ENCODE results near the gene SERPINA12.

Gene SERPINA12

GRCh38 chr14:94467728-94468520 is 41.3 kb downstream of the SERPINA12 start:
- Histone ChIP-seq H3K27me3 (no peaks in the 10 kb centered on the region), H3K4me1 (no peaks in the 10 kb centered on the region), H3K36me3 (no peaks in the 10 kb centered on the region)

DNA sequence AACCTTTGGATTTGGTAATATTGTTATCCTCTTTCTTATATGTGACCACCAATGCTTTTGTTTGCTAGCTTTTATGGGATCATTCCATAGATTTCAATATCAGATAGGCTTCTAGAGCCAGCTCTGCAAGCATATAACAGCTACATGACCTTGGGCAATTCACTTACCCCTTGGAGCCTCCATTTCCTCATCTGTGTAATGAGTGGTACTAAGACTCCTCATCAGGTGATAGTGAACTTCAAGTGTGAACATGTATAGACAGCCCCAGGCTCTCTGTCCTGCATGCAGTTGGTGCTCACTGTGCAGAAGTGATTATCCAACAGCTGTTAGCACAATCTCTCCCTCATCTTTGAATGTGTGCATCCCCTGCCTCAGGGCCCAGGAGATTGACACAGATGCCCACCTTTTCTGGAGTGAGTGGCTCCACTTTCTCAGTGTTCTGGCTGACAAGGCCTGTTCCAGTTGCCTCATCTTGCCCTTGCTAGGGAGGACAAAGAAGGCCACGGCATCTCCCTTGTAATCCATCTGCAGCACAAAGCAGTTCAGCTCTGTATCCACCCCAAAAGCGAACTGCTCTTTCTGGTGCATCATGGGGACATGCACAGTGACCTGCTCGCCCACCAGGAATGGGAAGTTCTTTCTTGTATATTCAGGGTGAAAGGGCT is 42.4 kb downstream of the SERPINA12 start:
- no peak overlapping the region for H3K4me3 ChIP-seq
- H3K9me3 ChIP-seq, result peaks cover 19% of the 10 kb centered on the region
- no peaks in the 10 kb centered on the region for H3K27me3 ChIP-seq
- no peak overlapping the region for H3K27ac ChIP-seq
- TF ChIP-seq Cebpa-rat (IDR thresholded peaks at IDR 0.05), result no peak
- H3K4me2 ChIP-seq, result no peak overlapping the region
- H3K9ac ChIP-seq, result no peak overlapping the region
- no peaks in the 10 kb centered on the region for H3K36me3 ChIP-seq
- no peaks in the 10 kb centered on the region for H3K4me1 ChIP-seq
- no peaks in the 10 kb centered on the region for H4K20me1 ChIP-seq

More at GRCh38 chr14:94467728-94468520, 41.3 kb downstream of the SERPINA12 start:
- Histone ChIP-seq H3K9me3 (peaks cover 19% of the 10 kb centered on the region), H3K4me2 (no peak overlapping the region), H3K27ac (no peak overlapping the region), H3K4me3 (no peak overlapping the region), H3K9ac (no peak overlapping the region), H4K20me1 (no peaks in the 10 kb centered on the region)
- TF ChIP-seq Cebpa-rat (IDR thresholded peaks at IDR 0.05), result no peak

DNA sequence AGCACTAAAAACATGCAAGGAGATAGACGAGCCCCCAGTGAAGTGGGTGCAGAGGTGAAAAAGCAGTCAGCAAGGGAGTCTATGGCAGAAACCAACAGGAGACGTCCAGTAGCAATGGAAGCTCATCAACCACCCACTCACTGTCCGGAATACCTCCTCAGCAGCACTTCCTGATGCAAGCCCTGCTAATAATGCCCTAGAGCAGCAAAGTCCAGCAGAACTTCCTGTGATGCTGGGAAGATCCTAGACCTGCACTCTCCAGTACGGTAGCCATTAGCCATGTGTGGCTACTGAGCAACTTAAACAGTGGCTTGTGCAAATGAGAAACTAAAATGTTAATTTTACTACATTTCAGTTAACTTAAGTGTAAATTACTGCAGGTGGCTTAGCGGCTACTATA is 44.2 kb downstream of the SERPINA12 start:
- Histone ChIP-seq H3K27me3 (no peaks in the 10 kb centered on the region), H3K9ac (no peak overlapping the region), H3K27ac (no peak overlapping the region), H3K4me3 (no peak overlapping the region), H3K4me2 (no peak overlapping the region), H4K20me1 (no peaks in the 10 kb centered on the region), H3K4me1 (no peaks in the 10 kb centered on the region), H3K36me3 (no peaks in the 10 kb centered on the region), H3K9me3 (peaks cover 19% of the 10 kb centered on the region)
- TF ChIP-seq Cebpa-rat (IDR thresholded peaks at IDR 0.05), result no peak

DNA sequence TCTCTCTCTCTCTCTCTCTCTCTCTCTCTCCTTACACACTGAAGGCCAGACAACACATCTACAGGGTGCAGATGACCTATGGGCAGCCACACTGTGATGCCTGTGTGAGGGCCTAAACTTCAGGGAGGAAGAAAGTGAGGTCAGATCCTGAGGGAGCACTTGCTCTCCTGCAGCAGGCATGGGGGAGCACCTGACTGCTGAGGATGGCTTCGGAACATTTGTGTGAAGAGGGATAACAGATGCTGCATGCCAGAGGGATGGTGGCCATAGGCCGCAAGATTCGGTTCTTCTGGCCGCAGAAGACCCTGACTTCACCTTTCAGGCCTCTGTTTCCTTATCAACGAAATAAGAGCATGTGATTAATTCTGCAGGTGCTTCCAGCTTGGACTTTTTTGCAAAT is 45.0 kb downstream of the SERPINA12 start:
- no peaks in the 10 kb centered on the region for H3K36me3 ChIP-seq
- H3K4me3 ChIP-seq, result no peak overlapping the region
- no peak overlapping the region for H3K9ac ChIP-seq
- peaks cover under 1% of the 10 kb centered on the region; the same call in 1 of the 2 replicates for H3K4me1 ChIP-seq
- H3K27me3 ChIP-seq, result no peaks in the 10 kb centered on the region
- H3K27ac ChIP-seq, result no peak overlapping the region
- H3K9me3 ChIP-seq, result peaks cover 23% of the 10 kb centered on the region
- no peak overlapping the region for H3K4me2 ChIP-seq
- no peaks in the 10 kb centered on the region for H4K20me1 ChIP-seq
- TF ChIP-seq Cebpa-rat (IDR thresholded peaks at IDR 0.05), result no peak

DNA sequence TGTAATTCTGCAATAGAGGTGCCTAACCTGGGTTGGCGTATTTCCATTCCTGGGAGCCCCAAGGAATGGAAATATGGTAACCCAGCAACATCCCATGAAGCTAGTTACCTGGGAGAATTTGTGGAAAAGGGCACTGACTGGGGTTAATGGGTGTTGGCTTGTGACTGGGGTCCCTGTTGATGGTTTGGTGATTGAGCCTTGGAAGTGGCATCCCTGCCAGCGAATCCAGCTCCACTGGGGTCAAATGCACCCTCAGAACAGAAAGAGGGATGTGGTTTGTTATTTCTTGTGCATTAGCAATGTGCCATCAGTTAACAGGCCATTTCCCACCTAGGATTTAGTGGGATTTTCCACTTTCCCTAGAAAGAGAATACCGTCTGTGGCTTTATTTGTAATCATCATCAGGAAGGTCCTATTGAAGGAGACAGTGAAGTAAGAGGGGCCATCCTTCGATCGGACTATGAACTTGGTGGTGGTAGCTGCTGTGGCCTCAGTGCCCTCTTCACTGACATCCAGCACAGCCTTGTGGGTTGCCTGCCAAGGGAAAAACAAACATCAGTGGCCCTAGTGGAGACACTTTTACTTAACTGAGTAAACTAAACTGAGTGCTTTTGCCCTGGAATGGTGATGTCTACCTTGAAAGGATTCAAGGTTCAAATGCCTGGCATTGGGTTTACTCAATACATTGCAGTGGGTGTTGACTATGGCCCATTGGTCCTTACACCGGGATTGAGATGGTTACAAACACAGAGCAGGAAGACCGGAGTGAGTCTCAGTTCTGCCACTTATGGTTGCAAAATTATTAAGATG is 46.3 kb downstream of the SERPINA12 start:
- no peaks in the 10 kb centered on the region for H4K20me1 ChIP-seq
- peaks cover 37% of the 10 kb centered on the region for H3K9me3 ChIP-seq
- no peak overlapping the region for H3K4me3 ChIP-seq
- no peak for TF ChIP-seq Cebpa-rat (IDR thresholded peaks at IDR 0.05)
- H3K9ac ChIP-seq, result no peak overlapping the region
- no peak overlapping the region for H3K4me2 ChIP-seq
- H3K27me3 ChIP-seq, result no peaks in the 10 kb centered on the region
- peaks cover 12% of the 10 kb centered on the region for H3K4me1 ChIP-seq
- no peaks in the 10 kb centered on the region for H3K36me3 ChIP-seq
- no peak overlapping the region for H3K27ac ChIP-seq

- Histone ChIP-seq H3K9me3 (peaks cover 41% of the 10 kb centered on the region), H4K20me1 (no peaks in the 10 kb centered on the region), H3K4me2 (no peak overlapping the region), H3K27me3 (no peaks in the 10 kb centered on the region), H3K9ac (no peak overlapping the region), H3K4me3 (no peak overlapping the region), H3K27ac (no peak overlapping the region), H3K4me1 (peaks cover 12% of the 10 kb centered on the region), H3K36me3 (no peaks in the 10 kb centered on the region)
- TF ChIP-seq Cebpa-rat (IDR thresholded peaks at IDR 0.05), result no peak
Measured at GRCh38 chr14:94462219-94462551, 47.1 kb downstream of the SERPINA12 start.

- no peak overlapping the region for H3K4me3 ChIP-seq
- H3K27ac ChIP-seq, result no peak overlapping the region
- TF ChIP-seq Cebpa-rat (IDR thresholded peaks at IDR 0.05), result no peak
- H3K4me2 ChIP-seq, result no peak overlapping the region
- no peak overlapping the region for H3K9ac ChIP-seq
- no peaks in the 10 kb centered on the region for H4K20me1 ChIP-seq
- H3K36me3 ChIP-seq, result no peaks in the 10 kb centered on the region
- no peaks in the 10 kb centered on the region for H3K27me3 ChIP-seq
- peaks cover 46% of the 10 kb centered on the region for H3K9me3 ChIP-seq
- H3K4me1 ChIP-seq, result peaks cover 12% of the 10 kb centered on the region
Measured at GRCh38 chr14:94461526-94462218, 47.6 kb downstream of the SERPINA12 start.

- Histone ChIP-seq H3K27me3 (no peaks in the 10 kb centered on the region), H3K4me1 (peaks cover 12% of the 10 kb centered on the region), H3K36me3 (no peaks in the 10 kb centered on the region), H3K9ac (no peak overlapping the region), H3K27ac (no peak overlapping the region), H4K20me1 (no peaks in the 10 kb centered on the region), H3K9me3 (peaks cover 49% of the 10 kb centered on the region), H3K4me2 (no peak overlapping the region), H3K4me3 (no peak overlapping the region)
- TF ChIP-seq Cebpa-rat (IDR thresholded peaks at IDR 0.05), result no peak
Measured at GRCh38 chr14:94460631-94461416, 48.4 kb downstream of the SERPINA12 start.
